Fibroblast of lung (primary cell): ENCODE measurements around the gene DOCK3.

Source experiments
- CTCF ChIP-seq, 2 donors: IDR thresholded peaks in 1 of 2; conservative IDR thresholded peaks in 1 of 2; 1 replicate in 1 of 2; 2 replicates in 1 of 2; pipeline ENCODE4 v1.5.1; 2011 to 2012; ENCODE audit warnings: low read length in 2 of 2, control low read depth in 1 of 2, inconsistent platforms in 1 of 2, low read depth in 1 of 2, mild to moderate bottlenecking in 1 of 2
- EZH2 ChIP-seq: IDR thresholded peaks from 2 replicates; pipeline ENCODE4 v1.5.1; 2012; ENCODE audit warnings: low read length, control low read depth, mild to moderate bottlenecking; ENCODE audit errors: missing control alignments

- TF ChIP-seq CTCF (conservative IDR thresholded peaks at IDR 0.05 in 1 of 2, IDR thresholded peaks at IDR 0.05 in 1 of 2; ENCODE audit: low read depth in 1 of 2, low read length in 2 of 2) (no peak), EZH2 (no peak)
Observed at GRCh38 chr3:50947419-50947818, 272.7 kb downstream of the DOCK3 start.
